GM18498 (cell line): ENCODE measurements around the gene ABI3BP.

Experiments used
- ATAC-seq: cut with Tn5 transposase; IDR thresholded peaks from one replicate; pipeline ENCODE4 v1.9.1; 2021; ENCODE audit warnings: mild to moderate bottlenecking, moderate library complexity; ENCODE audit not compliant: unreplicated experiment

The ABI3BP gene

DNA sequence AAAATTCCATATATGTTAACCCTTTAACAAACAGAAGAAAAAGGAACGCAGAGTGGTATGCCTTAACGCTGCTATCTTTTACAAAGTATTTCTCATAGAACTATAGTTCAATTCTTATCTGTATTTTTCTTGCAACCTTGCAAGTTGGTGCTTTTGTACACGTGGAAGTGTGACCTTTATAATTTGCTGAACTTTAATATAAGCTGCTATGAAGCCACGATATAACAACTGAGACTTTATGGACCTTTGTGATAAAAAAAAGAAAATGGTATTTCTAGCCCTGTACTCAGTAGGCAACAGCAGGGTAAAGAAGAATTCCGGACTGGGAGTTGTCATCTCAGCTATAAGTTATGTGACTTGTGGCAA lies 290.3 kb downstream of the ABI3BP start:
- no peak for ATAC-seq

DNA sequence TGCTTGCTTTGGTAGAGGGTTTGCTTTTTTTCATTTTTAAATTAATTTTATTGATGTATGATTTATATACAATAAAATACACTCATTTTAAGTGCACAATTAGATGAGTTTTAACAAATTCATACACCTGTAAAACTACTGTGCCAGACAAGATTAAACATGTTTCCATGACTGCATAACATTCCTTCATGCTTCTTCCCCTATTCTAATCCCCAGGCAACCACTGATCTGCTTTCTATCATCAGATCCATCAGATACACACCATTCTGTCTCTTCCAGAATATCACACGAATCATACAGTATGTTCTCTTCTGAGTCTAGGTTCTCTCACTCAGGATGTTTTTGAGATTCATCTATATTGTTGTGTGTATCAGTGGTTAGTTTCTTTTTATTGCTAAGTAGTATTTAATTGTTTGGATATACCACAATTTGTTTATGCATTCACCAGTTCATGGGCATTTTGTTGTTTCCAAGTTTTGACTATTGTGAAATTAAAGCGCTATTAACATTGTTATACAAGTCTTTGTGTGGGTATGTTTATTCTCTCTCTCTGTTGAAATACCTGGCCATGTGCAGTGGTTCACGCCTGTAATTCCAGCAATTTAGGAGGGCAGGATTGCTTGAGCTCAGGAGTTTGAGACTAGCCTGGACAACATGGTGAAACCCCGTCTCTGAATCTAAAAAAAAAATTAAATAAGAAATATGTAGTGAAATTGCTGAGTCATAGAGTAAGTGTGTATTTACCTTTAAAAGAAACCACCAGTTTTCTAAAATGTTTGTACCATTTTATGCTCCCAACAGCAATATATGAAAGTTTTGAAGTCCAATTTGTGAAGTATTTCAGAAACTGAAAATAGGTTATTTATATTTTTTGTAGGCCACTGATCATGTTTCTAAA lies 290.9 kb downstream of the ABI3BP start:
- peak; percentile 45 for ATAC-seq

DNA sequence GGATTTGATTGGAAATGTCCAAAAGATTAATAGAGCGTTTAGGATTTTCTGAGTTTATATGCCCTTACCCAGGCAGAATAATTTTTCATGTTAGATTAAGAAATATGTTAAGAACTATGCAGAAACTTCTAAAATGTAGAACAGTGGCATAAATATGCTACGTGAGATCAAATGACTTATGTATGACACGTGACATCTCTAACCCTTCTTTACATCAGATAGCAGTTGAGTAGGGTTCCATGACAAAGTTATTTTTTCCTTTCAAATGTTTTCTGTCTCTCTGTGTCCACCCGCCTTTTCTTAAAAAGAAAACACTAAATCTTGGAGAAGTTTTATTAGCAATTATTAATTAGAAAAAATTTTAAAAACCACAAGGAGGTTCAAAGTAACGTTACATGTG lies 292.5 kb downstream of the ABI3BP start:
- no peak for ATAC-seq
